Activated CD4-positive, alpha-beta memory T cell treated with anti-CD3 and anti-CD28 coated beads, Interleukin-2, amount 10 ng/mL, durations not matched to agents 7 days and 5 days (primary cell): ENCODE measurements around the gene HIGD2A. TPM values are rescaled to one million over a fixed set of nuclear protein-coding genes. Genes with fewer than 3 reads are reported as not detected.

ENCODE experiments used
- CTCF ChIA-PET: fragments of 350-600 bp; sonication (Branson Sonifier 250); formaldehyde crosslinking; loops from one replicate; lab custom pipeline; 2021; ENCODE audit warnings: antibody characterized with exemption, inconsistent platforms; lab: Charles Lee
- POLR2A ChIA-PET: fragments of 350-600 bp; sonication (Branson Sonifier 250); formaldehyde crosslinking; loops from one replicate; lab custom pipeline; 2021; ENCODE audit warnings: antibody characterized with exemption; lab: Charles Lee
- DNase-seq: peaks from one replicate; pipeline ENCODE4 v3.0.0-alpha.2; 2020
- H3K27ac Mint-ChIP-seq: one replicate; pipeline ENCODE4 v1.8.0; 2021; ENCODE audit warnings: mild to moderate bottlenecking, mixed read lengths
- H3K27me3 Mint-ChIP-seq: one replicate; pipeline ENCODE4 v1.8.0; 2021; ENCODE audit warnings: mixed read lengths
- H3K36me3 Mint-ChIP-seq: one replicate; pipeline ENCODE4 v1.8.0; 2021; ENCODE audit warnings: low read depth, mixed read lengths
- H3K4me1 Mint-ChIP-seq: one replicate; pipeline ENCODE4 v1.8.0; 2021; ENCODE audit warnings: mixed read lengths
- H3K4me3 Mint-ChIP-seq: one replicate; pipeline ENCODE4 v1.8.0; 2021; ENCODE audit warnings: mild to moderate bottlenecking, mixed read lengths
- H3K9me3 Mint-ChIP-seq: one replicate; pipeline ENCODE4 v1.8.0; 2021; ENCODE audit warnings: mixed read lengths
- total RNA-seq, 2 experiments: library from RNA; stranded (reverse); gene quantifications; one replicate each; pipeline ENCODE4 v1.2.3, GENCODE V29; 2021

The HIGD2A gene, protein sequence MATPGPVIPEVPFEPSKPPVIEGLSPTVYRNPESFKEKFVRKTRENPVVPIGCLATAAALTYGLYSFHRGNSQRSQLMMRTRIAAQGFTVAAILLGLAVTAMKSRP
- 100 to 1,000 TPM; 142 to 147 TPM for total RNA-seq

DNA sequence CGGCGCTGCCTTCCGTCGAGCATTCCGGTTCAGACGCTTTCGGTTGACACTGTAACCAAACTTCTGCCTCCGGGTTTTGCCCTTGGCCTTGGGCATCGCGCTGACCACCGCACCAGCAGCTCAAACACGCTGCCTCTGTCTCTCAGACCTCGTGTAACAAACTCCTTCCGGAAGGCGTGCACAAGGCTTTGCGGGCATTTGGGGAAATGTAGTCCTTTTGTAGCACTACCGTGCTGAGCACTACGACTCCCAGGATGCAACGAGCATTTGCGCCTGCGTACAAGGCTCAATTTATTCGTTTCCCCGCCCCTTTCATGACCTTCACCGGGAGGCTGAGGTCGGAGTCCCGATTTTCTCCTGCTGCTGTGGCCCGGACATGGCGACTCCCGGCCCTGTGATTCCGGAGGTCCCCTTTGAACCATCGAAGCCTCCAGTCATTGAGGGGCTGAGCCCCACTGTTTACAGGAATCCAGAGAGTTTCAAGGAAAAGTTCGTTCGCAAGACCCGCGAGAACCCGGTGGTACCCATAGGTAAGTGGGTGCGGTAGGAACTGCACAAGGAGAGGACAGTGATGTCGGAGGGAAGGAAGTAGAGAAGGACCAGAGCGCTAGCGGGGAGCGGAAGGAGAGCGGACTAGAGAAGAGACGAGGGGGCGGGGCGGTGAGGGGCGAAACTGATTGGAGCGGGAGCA lies at the start of gene HIGD2A, which contains the start of gene NOP16:
TSS of gene HIGD2A (plus strand) at position 308 of the 691 bp plus-strand sequence. CDS start at position 377, 69 bp downstream.
TSS of gene NOP16 (minus strand) at position 155 of the 691 bp plus-strand sequence. CDS start at position 96, 59 bp downstream.
- ChIA-PET POLR2A (interaction anchor here (0.6 to 6.9 kb wide), 10 partner anchors 11 to 154 kb away, joined by 3 to 62 read pairs (median 8); partner anchors contain the start of genes FAF2, KIAA1191 and RNF44), CTCF (interaction anchor here (0.6 to 1.8 kb wide), 5 partner anchors 27 to 272 kb away, joined by 3 to 8 read pairs (median 4); partner anchors contain the start of genes KIAA1191 and RNF44)
- H3K4me3 Mint-ChIP-seq = peak within 1 kb of the TSS; percentile 95
- peak; percentile 99 for DNase-seq
- H3K4me1 Mint-ChIP-seq = peaks cover 31% of the 10 kb centered on the region
- no peaks in the 10 kb centered on the region for H3K9me3 Mint-ChIP-seq
- peak within 1 kb of the TSS; percentile 99 for H3K27ac Mint-ChIP-seq
- no peaks in the 10 kb centered on the region for H3K27me3 Mint-ChIP-seq
- H3K36me3 Mint-ChIP-seq = peaks cover 61% of the 10 kb centered on the region

GRCh38 chr5:176339304-176339703 lies 49.2 kb upstream of the HIGD2A start:
- Mint-ChIP-seq H3K36me3 (peaks cover 33% of the 10 kb centered on the region), H3K9me3 (no peaks in the 10 kb centered on the region), H3K27me3 (no peaks in the 10 kb centered on the region), H3K4me1 (no peaks in the 10 kb centered on the region), H3K4me3 (no peak overlapping the region), H3K27ac (no peak overlapping the region)
- ChIA-PET CTCF (no interaction called here), POLR2A (no interaction called here)
- no peak for DNase-seq

- H3K27me3 Mint-ChIP-seq = no peaks in the 10 kb centered on the region
- H3K4me3 Mint-ChIP-seq = no peak overlapping the region
- no peak for DNase-seq
- ChIA-PET POLR2A (interaction anchor here (1.4 kb wide), 1 partner anchor 20 kb away, joined by 5 read pairs; the partner anchor contains the start of gene KIAA1191), CTCF (no interaction called here)
- no peaks in the 10 kb centered on the region for H3K9me3 Mint-ChIP-seq
- H3K36me3 Mint-ChIP-seq = peaks cover 36% of the 10 kb centered on the region
- no peaks in the 10 kb centered on the region for H3K4me1 Mint-ChIP-seq
- no peak overlapping the region for H3K27ac Mint-ChIP-seq
Observed at GRCh38 chr5:176341325-176342157, 47.0 kb upstream of the HIGD2A start.

DNA sequence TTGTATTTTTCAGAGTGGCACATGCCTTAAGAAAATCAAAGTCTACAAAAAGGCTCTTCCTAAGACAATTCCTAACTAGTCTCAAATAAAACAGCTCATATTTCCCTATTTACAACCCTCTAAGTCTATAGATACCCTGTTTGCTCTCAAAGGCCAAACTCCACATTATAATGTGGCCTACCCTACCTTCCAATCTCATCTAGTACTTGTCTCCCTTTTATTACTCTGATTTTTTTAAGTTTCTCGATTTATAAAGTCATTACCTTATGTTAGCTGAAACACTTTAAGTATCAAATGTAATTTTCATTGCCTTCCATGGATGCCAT lies 46.4 kb upstream of the HIGD2A start:
- H3K9me3 Mint-ChIP-seq = no peaks in the 10 kb centered on the region
- H3K27me3 Mint-ChIP-seq = no peaks in the 10 kb centered on the region
- CTCF ChIA-PET = no interaction called here
- H3K36me3 Mint-ChIP-seq = peaks cover 34% of the 10 kb centered on the region
- no peak overlapping the region for H3K4me3 Mint-ChIP-seq
- POLR2A ChIA-PET = interaction anchor here (1.4 kb wide), 1 partner anchor 19 kb away, joined by 5 read pairs; the partner anchor contains the start of gene KIAA1191
- H3K27ac Mint-ChIP-seq = no peak overlapping the region
- no peak for DNase-seq
- no peaks in the 10 kb centered on the region for H3K4me1 Mint-ChIP-seq

GRCh38 chr5:176342766-176343458 lies 45.6 kb upstream of the HIGD2A start:
- ChIA-PET POLR2A (no interaction called here), CTCF (no interaction called here)
- no peak for DNase-seq
- H3K27me3 Mint-ChIP-seq = no peaks in the 10 kb centered on the region
- H3K36me3 Mint-ChIP-seq = peaks cover 32% of the 10 kb centered on the region
- H3K9me3 Mint-ChIP-seq = no peaks in the 10 kb centered on the region
- no peak overlapping the region for H3K27ac Mint-ChIP-seq
- no peak overlapping the region for H3K4me3 Mint-ChIP-seq
- H3K4me1 Mint-ChIP-seq = no peaks in the 10 kb centered on the region

- H3K36me3 Mint-ChIP-seq = peaks cover 82% of the 10 kb centered on the region
Observed at GRCh38 chr5:176350416-176350815, 38.1 kb upstream of the HIGD2A start.

GRCh38 chr5:176352116-176352878 lies 36.3 kb upstream of the HIGD2A start:
- Mint-ChIP-seq H3K36me3 (peaks cover 77% of the 10 kb centered on the region), H3K27me3 (no peaks in the 10 kb centered on the region), H3K4me1 (peaks cover 1% of the 10 kb centered on the region), H3K4me3 (no peak overlapping the region), H3K27ac (no peak overlapping the region), H3K9me3 (no peaks in the 10 kb centered on the region)
- DNase-seq = no peak
- ChIA-PET CTCF (interaction anchor here (0.6 to 1.2 kb wide), 2 partner anchors 10 to 111 kb away, joined by 3 read pairs; no protein-coding TSS in a partner anchor), POLR2A (interaction anchor here (1.9 kb wide), 1 partner anchor 9 kb away, joined by 12 read pairs; the partner anchor contains the start of gene KIAA1191)

More at GRCh38 chr5:176350416-176350815, 38.1 kb upstream of the HIGD2A start:
- H3K9me3 Mint-ChIP-seq = no peaks in the 10 kb centered on the region
- no peak overlapping the region for H3K27ac Mint-ChIP-seq
- H3K4me3 Mint-ChIP-seq = no peak overlapping the region
- no peaks in the 10 kb centered on the region for H3K4me1 Mint-ChIP-seq
- CTCF ChIA-PET = interaction anchor here (0.6 kb wide), 1 partner anchor 39 kb away, joined by 3 read pairs; no protein-coding TSS in a partner anchor
- no peaks in the 10 kb centered on the region for H3K27me3 Mint-ChIP-seq
- POLR2A ChIA-PET = interaction anchor here (1.9 kb wide), 1 partner anchor 10 kb away, joined by 7 read pairs; no protein-coding TSS in a partner anchor
- DNase-seq = no peak

DNA sequence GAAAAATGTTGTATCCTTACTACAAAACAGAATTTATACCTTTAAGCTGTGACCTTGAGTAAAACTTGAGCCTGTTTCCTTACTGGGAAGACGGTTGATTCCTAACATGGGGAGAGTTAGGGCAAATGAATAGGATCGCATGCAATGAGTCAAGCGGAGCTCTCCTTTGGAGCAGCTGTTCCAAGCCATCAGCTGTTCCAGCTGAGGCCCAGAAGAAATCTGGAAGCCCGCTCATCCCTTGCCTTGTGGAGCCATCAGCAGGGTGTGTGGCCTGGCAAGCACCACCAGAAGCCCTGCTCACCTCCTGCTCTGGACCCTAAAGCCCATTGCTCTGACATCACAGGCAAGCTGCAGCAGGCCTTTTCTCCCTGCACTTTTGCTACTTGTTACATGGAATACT lies 35.0 kb upstream of the HIGD2A start:
- Mint-ChIP-seq H3K4me1 (peaks cover 11% of the 10 kb centered on the region), H3K27me3 (no peaks in the 10 kb centered on the region)
- POLR2A ChIA-PET = no interaction called here

GRCh38 chr5:176355400-176356178 lies 33.0 kb upstream of the HIGD2A start:
- Mint-ChIP-seq H3K4me1 (peaks cover 20% of the 10 kb centered on the region), H3K27me3 (no peaks in the 10 kb centered on the region), H3K36me3 (peaks cover 63% of the 10 kb centered on the region), H3K9me3 (no peaks in the 10 kb centered on the region), H3K27ac (no peak overlapping the region), H3K4me3 (no peak overlapping the region)
- CTCF ChIA-PET = interaction anchor here (0.6 kb wide), 1 partner anchor 182 kb away, joined by 3 read pairs; the partner anchor contains the start of gene RNF44
- POLR2A ChIA-PET = interaction anchor here (0.9 kb wide), 1 partner anchor 9 kb away, joined by 3 read pairs; no protein-coding TSS in a partner anchor
- no peak for DNase-seq

More for the DNA sequence above, 35.0 kb upstream of the HIGD2A start:
- Mint-ChIP-seq H3K27ac (no peak overlapping the region), H3K4me3 (no peak overlapping the region), H3K9me3 (no peaks in the 10 kb centered on the region), H3K36me3 (peaks cover 76% of the 10 kb centered on the region)
- DNase-seq = no peak
- CTCF ChIA-PET = no interaction called here

- ChIA-PET CTCF (no interaction called here), POLR2A (no interaction called here)
- Mint-ChIP-seq H3K27ac (no peak overlapping the region), H3K36me3 (peaks cover 64% of the 10 kb centered on the region), H3K4me3 (no peak overlapping the region), H3K4me1 (peaks cover 20% of the 10 kb centered on the region), H3K27me3 (no peaks in the 10 kb centered on the region), H3K9me3 (no peaks in the 10 kb centered on the region)
- DNase-seq = no peak
Observed at GRCh38 chr5:176356179-176356566, 32.4 kb upstream of the HIGD2A start.

DNA sequence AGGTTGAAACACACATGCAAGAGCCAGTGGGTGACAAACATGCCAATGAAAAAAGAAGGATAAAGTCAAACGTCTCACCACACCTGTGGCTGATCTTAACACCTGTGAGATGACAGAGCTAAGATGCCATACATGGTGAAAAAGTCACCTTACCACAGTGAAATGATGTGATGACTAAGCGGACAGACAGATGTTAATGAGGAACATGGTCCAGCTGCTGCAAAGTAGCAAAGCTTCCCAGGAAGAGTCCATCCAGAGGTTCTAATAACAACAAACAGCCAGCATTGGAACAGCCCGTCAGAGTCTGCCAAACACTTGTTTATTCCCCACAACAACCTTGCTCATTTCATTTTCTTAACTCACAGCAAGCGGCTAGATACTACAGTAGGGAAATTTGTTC lies 28.9 kb upstream of the HIGD2A start:
- Mint-ChIP-seq H3K27me3 (no peaks in the 10 kb centered on the region), H3K4me3 (peak overlapping the region; percentile 61), H3K27ac (peak overlapping the region; percentile 58), H3K9me3 (no peaks in the 10 kb centered on the region), H3K4me1 (peaks cover 35% of the 10 kb centered on the region), H3K36me3 (peaks cover 33% of the 10 kb centered on the region)
- DNase-seq = no peak
- CTCF ChIA-PET = interaction anchor here (0.6 to 1.5 kb wide), 3 partner anchors 8 to 88 kb away, joined by 3 to 5 read pairs (median 3); no protein-coding TSS in a partner anchor
- POLR2A ChIA-PET = interaction anchor here (1.5 to 4.0 kb wide), 3 partner anchors 10 to 89 kb away, joined by 5 to 62 read pairs (median 7); partner anchors contain the start of genes FAF2, HIGD2A and NOP16
